GM23248 (cell line): ENCODE results near the gene PIEZO2. TPM values are rescaled to one million over a fixed set of nuclear protein-coding genes. Genes with fewer than 3 reads are reported as not detected.

ENCODE experiments used
- DNase-seq: peaks from one replicate; pipeline ENCODE4 v3.0.0-alpha.2; 2015
- H2AFZ ChIP-seq: fragments of 200-600 bp; sonication (generic); 2 replicates; pipeline ENCODE4 v1.6.1; 2016; ENCODE audit warnings: antibody characterized with exemption
- H3F3A ChIP-seq: fragments of 200-600 bp; sonication (generic); 2 replicates; pipeline ENCODE4 v1.6.1; 2016; ENCODE audit warnings: mild to moderate bottlenecking, antibody characterized with exemption, mixed run types; ENCODE audit not compliant: insufficient read depth
- H3K27ac ChIP-seq: fragments of 200-600 bp; sonication (generic); 2 replicates; pipeline ENCODE4 v1.5.1; 2016; ENCODE audit warnings: mild to moderate bottlenecking
- H3K27me3 ChIP-seq: fragments of 200-600 bp; sonication (generic); replicated peaks from 2 replicates; pipeline ENCODE4 v1.6.1; 2016; ENCODE audit warnings: mild to moderate bottlenecking; ENCODE audit not compliant: insufficient read depth
- H3K36me3 ChIP-seq: fragments of 200-600 bp; sonication (generic); 2 replicates; pipeline ENCODE4 v1.6.1; 2016; ENCODE audit warnings: low read depth, mild to moderate bottlenecking
- H3K4me1 ChIP-seq: fragments of 200-600 bp; sonication (generic); 2 replicates; pipeline ENCODE4 v1.6.1; 2016; ENCODE audit warnings: mild to moderate bottlenecking; ENCODE audit not compliant: insufficient read depth
- H3K4me2 ChIP-seq: fragments of 200-600 bp; sonication (generic); one replicate; pipeline ENCODE4 v1.6.1; 2016; ENCODE audit warnings: mild to moderate bottlenecking; ENCODE audit not compliant: unreplicated experiment
- H3K4me3 ChIP-seq: fragments of 200-600 bp; sonication (generic); 2 replicates; pipeline ENCODE4 v1.5.1; 2016; ENCODE audit warnings: mild to moderate bottlenecking
- H3K79me2 ChIP-seq: fragments of 200-600 bp; sonication (generic); 2 replicates; pipeline ENCODE4 v1.6.1; 2016; ENCODE audit warnings: mild to moderate bottlenecking; ENCODE audit not compliant: insufficient read depth
- H3K9ac ChIP-seq: fragments of 200-600 bp; sonication (generic); 2 replicates; pipeline ENCODE4 v1.6.1; 2016; ENCODE audit warnings: mild to moderate bottlenecking
- H3K9me2 ChIP-seq: fragments of 200-600 bp; sonication (generic); 2 replicates; pipeline ENCODE4 v1.6.1; 2016; ENCODE audit warnings: mixed run types, mild to moderate bottlenecking, moderate library complexity; ENCODE audit not compliant: insufficient read depth
- H3K9me3 ChIP-seq: fragments of 200-600 bp; sonication (generic); one replicate; pipeline ENCODE4 v1.6.1; 2017; ENCODE audit warnings: low read depth
- H4K20me1 ChIP-seq: fragments of 200-600 bp; sonication (generic); 2 replicates; pipeline ENCODE4 v1.6.0; 2016; ENCODE audit not compliant: insufficient read depth
- EZH2 ChIP-seq: fragments of 200-600 bp; sonication (generic); IDR thresholded peaks from 2 replicates; pipeline ENCODE4 v1.6.1; 2018; ENCODE audit warnings: antibody characterized with exemption, mild to moderate bottlenecking; ENCODE audit not compliant: insufficient read depth, poor library complexity, severe bottlenecking
- EZH2phosphoT487 ChIP-seq: fragments of 200-600 bp; sonication (generic); IDR thresholded peaks from 2 replicates; pipeline ENCODE4 v1.6.1; 2018; ENCODE audit warnings: antibody characterized with exemption, moderate library complexity, mild to moderate bottlenecking, low read depth; ENCODE audit not compliant: insufficient read depth
- WGBS, 2 experiments: methylation state at CpG; one replicate each; pipeline ENCODE4 v1.1.6; 2015 to 2017; ENCODE audit warnings: low lambda C conversion rate in 2 of 2, low coverage in 1 of 2; ENCODE audit errors: missing lambda C conversion rate in 2 of 2; 5-methylcytosine and 5-hydroxymethylcytosine counted together
- in situ Hi-C: fragments of 300-500 bp; cut with MboI; formaldehyde crosslinking; loops from 2 replicates; pipeline ENCODE4 v1.15.0; 2020
- polyA plus RNA-seq: library from polyadenylated mRNA; unstranded; fragments of >200 nt; fragmentation: Nextera tagmentation; extraction: Ambion mirVana; gene quantifications from 2 replicates; pipeline ENCODE4 v1.2.1, GENCODE V29; 2016
- total RNA-seq: library from RNA; depleted of rRNA; stranded (reverse); fragments of >200 nt; shearing (Covaris generic); gene quantifications from 2 replicates; pipeline ENCODE4 v1.2.3, GENCODE V29; 2014

The PIEZO2 gene
- total and polyA plus RNA-seq, 2 experiments from 2014 or later: 0.93 to 1.5 TPM

DNA sequence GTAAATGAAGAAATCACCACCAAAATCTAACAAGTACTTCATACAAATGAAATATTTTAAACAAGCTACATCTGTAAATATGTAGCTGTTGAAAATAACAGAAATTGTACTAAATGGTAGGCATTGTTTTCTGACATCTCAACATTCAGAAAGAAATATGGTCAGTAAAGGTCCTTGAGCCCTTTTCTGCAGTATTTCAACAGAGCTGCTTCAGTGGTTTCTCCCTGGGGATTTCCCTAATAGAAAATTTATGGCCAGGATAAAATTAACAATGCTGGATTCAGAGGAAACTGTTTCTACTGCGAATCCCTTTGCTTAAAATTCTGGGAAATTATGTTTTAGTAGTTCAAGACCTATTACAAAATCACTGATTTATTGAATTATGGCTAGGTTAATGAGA is 256.6 kb downstream of the PIEZO2 start:
- H3K27ac ChIP-seq: no peak overlapping the region
- no peaks in the 10 kb centered on the region for H3K9me2 ChIP-seq
- no peak overlapping the region for H3K4me2 ChIP-seq
- in situ Hi-C loops: no loop called here
- H3K9me3 ChIP-seq: no peaks in the 10 kb centered on the region
- no peak for TF ChIP-seq EZH2
- no peaks in the 10 kb centered on the region for H3K79me2 ChIP-seq
- 32 to 35% methylated on average over 1 of the region's 1 CpG for WGBS, 2 experiments
- H3K36me3 ChIP-seq: no peaks in the 10 kb centered on the region
- no peaks in the 10 kb centered on the region for H3K4me1 ChIP-seq
- no peak overlapping the region for H3K4me3 ChIP-seq
- no peaks in the 10 kb centered on the region for H3K27me3 ChIP-seq
- H4K20me1 ChIP-seq: no peaks in the 10 kb centered on the region
- H3F3A ChIP-seq: no peaks in the 10 kb centered on the region
- no peak overlapping the region for H2AFZ ChIP-seq
- peak; percentile 25 for DNase-seq
- H3K9ac ChIP-seq: no peak overlapping the region

DNA sequence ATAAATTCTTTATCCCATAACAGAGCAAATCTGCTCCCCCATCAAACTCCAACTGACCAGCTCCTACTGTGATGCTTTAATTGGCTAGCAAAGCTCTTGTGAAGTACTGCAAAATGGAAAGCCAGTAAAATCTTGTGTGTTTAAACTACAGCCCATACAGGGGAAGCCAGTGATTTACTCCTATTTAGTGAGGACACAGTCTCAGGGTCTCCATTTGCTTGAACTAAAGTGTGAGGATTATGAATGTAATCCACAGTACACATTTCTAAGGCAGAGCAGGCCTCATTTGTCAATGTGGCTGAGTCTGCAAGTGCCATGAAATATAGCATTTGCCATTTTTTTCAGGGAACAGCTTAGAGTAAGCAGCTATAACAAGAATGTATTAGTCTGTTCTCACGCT is 259.3 kb downstream of the PIEZO2 start:
- no peak overlapping the region for H3K4me3 ChIP-seq
- no peaks in the 10 kb centered on the region for H3K9me2 ChIP-seq
- H4K20me1 ChIP-seq: no peaks in the 10 kb centered on the region
- DNase-seq: no peak
- H3K27me3 ChIP-seq: no peaks in the 10 kb centered on the region
- H3K79me2 ChIP-seq: no peaks in the 10 kb centered on the region
- no peaks in the 10 kb centered on the region for H3K36me3 ChIP-seq
- TF ChIP-seq EZH2 (no peak), EZH2phosphoT487 (no peak)
- no peaks in the 10 kb centered on the region for H3F3A ChIP-seq
- no peaks in the 10 kb centered on the region for H3K9me3 ChIP-seq
- in situ Hi-C loops: no loop called here
- H3K4me1 ChIP-seq: no peaks in the 10 kb centered on the region
- H3K4me2 ChIP-seq: no peak overlapping the region
- H3K9ac ChIP-seq: no peak overlapping the region
- WGBS, 2 experiments: 41 to 68% methylated on average over 1 of the region's 1 CpG
- H3K27ac ChIP-seq: no peak overlapping the region
- no peak overlapping the region for H2AFZ ChIP-seq

DNA sequence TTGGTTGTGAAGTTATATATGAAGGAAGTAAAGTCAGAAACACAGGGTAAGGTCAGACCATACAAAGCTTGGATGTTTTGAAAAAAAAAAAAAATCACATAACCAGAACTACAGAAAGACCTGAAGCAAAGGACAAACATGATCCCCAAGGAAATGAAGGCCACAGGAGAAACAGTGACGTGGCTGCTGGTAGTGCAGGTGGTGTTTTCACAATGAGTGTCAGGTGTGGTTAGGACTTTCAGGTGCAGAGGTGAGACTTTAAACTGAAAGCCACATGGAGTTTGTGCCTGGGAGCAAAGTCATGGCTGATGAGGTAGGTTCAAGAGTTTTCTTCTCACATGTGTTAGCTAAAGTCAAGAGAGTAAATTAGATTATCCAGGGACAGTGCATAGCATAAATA is 270.7 kb downstream of the PIEZO2 start:
- Histone ChIP-seq H3K9me3 (no peaks in the 10 kb centered on the region), H3K36me3 (no peaks in the 10 kb centered on the region), H4K20me1 (no peaks in the 10 kb centered on the region), H2AFZ (no peak overlapping the region), H3K9me2 (no peaks in the 10 kb centered on the region), H3K4me3 (no peak overlapping the region), H3K9ac (no peak overlapping the region), H3K27ac (no peak overlapping the region), H3K27me3 (no peaks in the 10 kb centered on the region; the same call in 1 of the 2 replicates), H3K4me1 (no peaks in the 10 kb centered on the region), H3K4me2 (no peak overlapping the region), H3F3A (no peaks in the 10 kb centered on the region), H3K79me2 (no peaks in the 10 kb centered on the region)
- in situ Hi-C loops: no loop called here
- DNase-seq: no peak
- TF ChIP-seq EZH2 (no peak), EZH2phosphoT487 (no peak)
- 38 to 40% methylated on average over 1 of the region's 1 CpG for WGBS, 2 experiments

DNA sequence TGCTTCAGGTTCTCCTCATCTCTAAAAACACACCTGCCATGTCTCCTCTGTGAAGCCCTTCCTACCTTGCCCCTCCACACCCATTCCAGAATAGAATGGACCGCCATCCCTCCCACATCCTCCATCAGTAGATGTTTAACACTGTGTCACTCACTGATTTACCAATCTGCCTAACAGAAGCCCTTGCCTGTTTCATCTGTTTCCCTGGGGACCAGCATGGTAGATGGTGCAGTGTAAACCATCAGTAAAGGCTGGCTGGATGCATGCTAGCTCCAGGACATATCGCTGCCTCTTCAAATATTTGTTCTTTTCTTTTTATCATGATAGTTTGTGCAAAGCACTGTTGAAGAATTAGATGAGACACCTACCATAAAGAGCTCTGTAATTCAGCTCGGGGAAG is 271.4 kb downstream of the PIEZO2 start:
- H3K27ac ChIP-seq: no peak overlapping the region
- no peaks in the 10 kb centered on the region for H4K20me1 ChIP-seq
- no peaks in the 10 kb centered on the region for H3K4me1 ChIP-seq
- no peak overlapping the region for H3K4me2 ChIP-seq
- no peak overlapping the region for H3K4me3 ChIP-seq
- H3K27me3 ChIP-seq: no peaks in the 10 kb centered on the region; the same call in 1 of the 2 replicates
- TF ChIP-seq EZH2phosphoT487 (no peak), EZH2 (no peak)
- no peak for DNase-seq
- 42 to 44% methylated on average over 3 of the region's 3 CpGs for WGBS, 2 experiments
- no peak overlapping the region for H2AFZ ChIP-seq
- no peaks in the 10 kb centered on the region for H3K9me2 ChIP-seq
- H3K36me3 ChIP-seq: no peaks in the 10 kb centered on the region
- in situ Hi-C loops: no loop called here
- no peaks in the 10 kb centered on the region for H3K9me3 ChIP-seq
- H3F3A ChIP-seq: no peaks in the 10 kb centered on the region
- H3K9ac ChIP-seq: no peak overlapping the region
- no peaks in the 10 kb centered on the region for H3K79me2 ChIP-seq

DNA sequence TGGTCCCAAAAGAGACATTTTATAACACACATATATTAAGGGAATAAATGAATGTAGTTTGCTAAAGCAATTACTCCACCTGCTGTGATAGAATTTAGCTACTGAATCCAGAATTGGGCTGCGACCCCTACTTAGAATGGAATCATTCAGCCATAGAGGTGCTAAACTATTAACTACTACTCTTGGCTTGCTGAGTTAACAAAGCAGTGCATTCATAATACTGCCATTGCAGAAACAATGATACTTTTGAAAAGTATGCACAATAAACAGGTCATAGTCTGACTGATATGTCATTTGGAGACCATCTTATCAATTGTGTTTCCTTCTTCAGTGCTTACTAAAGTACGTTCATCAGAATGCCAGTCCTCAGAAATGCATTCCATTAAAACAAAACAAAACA is 273.6 kb downstream of the PIEZO2 start:
- H3K4me1 ChIP-seq: no peaks in the 10 kb centered on the region
- no peak overlapping the region for H3K9ac ChIP-seq
- H3K4me2 ChIP-seq: no peak overlapping the region
- no peaks in the 10 kb centered on the region for H3K9me2 ChIP-seq
- no peak overlapping the region for H3K27ac ChIP-seq
- no peaks in the 10 kb centered on the region for H3K9me3 ChIP-seq
- TF ChIP-seq EZH2: no peak
- no peak for TF ChIP-seq EZH2phosphoT487
- H4K20me1 ChIP-seq: no peaks in the 10 kb centered on the region
- 57 to 58% methylated on average over 2 of the region's 2 CpGs for WGBS, 2 experiments
- in situ Hi-C loops: no loop called here
- H3K36me3 ChIP-seq: no peaks in the 10 kb centered on the region
- H3F3A ChIP-seq: no peaks in the 10 kb centered on the region
- no peaks in the 10 kb centered on the region for H3K79me2 ChIP-seq
- H3K4me3 ChIP-seq: no peak overlapping the region
- H2AFZ ChIP-seq: no peak overlapping the region
- no peak for DNase-seq
- H3K27me3 ChIP-seq: peaks cover 11% of the 10 kb centered on the region; the same call in 1 of the 2 replicates
